ENCODE data around the gene CDC45.

GRCh38 chr22:19492504-19493174 lies 12.9 kb downstream of the CDC45 start:
- TF ChIP-seq MYNN (tag by site-specific recombination; IDR thresholded peaks at IDR 0.05; ENCODE audit: borderline replicate concordance) (no peak), REST (tag by site-specific recombination; IDR thresholded peaks at IDR 0.05) (no peak), CTCF (tag by site-specific recombination; IDR thresholded peaks at IDR 0.05) (no peak), YY1 (tag by site-specific recombination; IDR thresholded peaks at IDR 0.05) (no peak), ZNF394 (tag by site-specific recombination; IDR thresholded peaks at IDR 0.05; ENCODE audit: borderline replicate concordance) (no peak), ZNF433 (tag by site-specific recombination; IDR thresholded peaks at IDR 0.05; ENCODE audit: low read depth) (no peak), ZNF311 (tag by site-specific recombination; IDR thresholded peaks at IDR 0.05; ENCODE audit: borderline replicate concordance) (no peak), ZBTB1 (tag by site-specific recombination; IDR thresholded peaks at IDR 0.05) (no peak), ZSCAN5A (tag by site-specific recombination; IDR thresholded peaks at IDR 0.05) (no peak), SP2 (tag by site-specific recombination; IDR thresholded peaks at IDR 0.05) (no peak), ZNF211 (tag by site-specific recombination; IDR thresholded peaks at IDR 0.05; ENCODE audit: low read depth) (no peak), ZNF280C (tag by site-specific recombination; IDR thresholded peaks at IDR 0.05) (no peak), ATF2 (tag by site-specific recombination; IDR thresholded peaks at IDR 0.05; ENCODE audit: low read depth) (no peak)

All from HEK293 (cell line).